Iris pigment epithelial cell (primary cell): ENCODE measurements around the gene MAN1A1.
"Not testable (repeated sequence)": the region's sequence is repeated elsewhere in the genome, so short reads cannot be mapped to it uniquely, and the experiment has no call there.

Experiments used
- DNase-seq: peaks from one replicate; pipeline ENCODE4 v3.0.0-alpha.2; 2011; ENCODE audit warnings: low read depth

MAN1A1 gene

GRCh38 chr6:119171088-119171841 is 178.3 kb downstream of the MAN1A1 start:
- DNase-seq: no peak

GRCh38 chr6:119170447-119171087 is 179.0 kb downstream of the MAN1A1 start:
- peak; percentile 18 for DNase-seq

GRCh38 chr6:119170103-119170446 is 179.5 kb downstream of the MAN1A1 start:
- DNase-seq: no peak

- not testable (repeated sequence) for DNase-seq
Observed at GRCh38 chr6:119169355-119169754, 180.2 kb downstream of the MAN1A1 start.

GRCh38 chr6:119166024-119166784 is 183.4 kb downstream of the MAN1A1 start:
- no peak for DNase-seq

- no peak for DNase-seq
Observed at GRCh38 chr6:119163006-119163405, 186.6 kb downstream of the MAN1A1 start.

- no peak for DNase-seq
Observed at GRCh38 chr6:119162134-119162775, 187.3 kb downstream of the MAN1A1 start.

GRCh38 chr6:119161438-119161837 is 188.1 kb downstream of the MAN1A1 start:
- no peak for DNase-seq

GRCh38 chr6:119160911-119161310 is 188.7 kb downstream of the MAN1A1 start:
- DNase-seq: no peak

- peak; percentile 52 for DNase-seq
Observed at GRCh38 chr6:119158057-119158848, 191.3 kb downstream of the MAN1A1 start.

- no peak for DNase-seq
Observed at GRCh38 chr6:119157506-119157815, 192.1 kb downstream of the MAN1A1 start.

- no peak for DNase-seq
Observed at GRCh38 chr6:119156757-119157505, 192.6 kb downstream of the MAN1A1 start.

GRCh38 chr6:119156082-119156481 is 193.5 kb downstream of the MAN1A1 start:
- DNase-seq: not testable (repeated sequence)

GRCh38 chr6:119152187-119152586 is 197.4 kb downstream of the MAN1A1 start:
- DNase-seq: no peak

- DNase-seq: no peak
Observed at GRCh38 chr6:119148825-119149525, 200.6 kb downstream of the MAN1A1 start.

GRCh38 chr6:119148098-119148824 is 201.3 kb downstream of the MAN1A1 start:
- DNase-seq: peak; percentile 79

GRCh38 chr6:119147101-119148053 is 202.2 kb downstream of the MAN1A1 start:
- peak; percentile 97 for DNase-seq

- DNase-seq: no peak
Observed at GRCh38 chr6:119145111-119145510, 204.4 kb downstream of the MAN1A1 start.

GRCh38 chr6:119142637-119143036 is 206.9 kb downstream of the MAN1A1 start:
- no peak for DNase-seq
